Stomach (tissue), 9 donors: Measurements from ENCODE around the gene SUN1. TPM values are rescaled to one million over a fixed set of nuclear protein-coding genes. Genes with fewer than 3 reads are reported as not detected.

Experiments
- DNase-seq, 2 donors: peaks; one replicate each; pipeline versions ENCODE4 v3.0.0 to v3.0.0-alpha.2; 2013 to 2019
- H3K27ac ChIP-seq, 5 donors: fragments of 200-600 bp in 4 of 5; sonication (generic) in 4 of 5; one replicate each; pipeline ENCODE4 v1.5.1; 2013 to 2019; ENCODE audit warnings: mild to moderate bottlenecking in 1 of 5, moderate library complexity in 1 of 5
- H3K27me3 ChIP-seq, 3 donors: fragments of 200-600 bp; sonication (generic); one replicate each; pipeline ENCODE4 v1.5.1; 2017 to 2019; ENCODE audit warnings: mixed run types in 1 of 3
- H3K36me3 ChIP-seq, 4 donors: fragments of 200-600 bp; sonication (generic); 1 replicate in 3 of 4; 2 replicates in 1 of 4; pipeline ENCODE4 v1.5.1; 2016 to 2019
- H3K4me1 ChIP-seq, 4 donors: fragments of 200-600 bp; sonication (generic); one replicate each; pipeline ENCODE4 v1.5.1; 2016 to 2019
- H3K4me3 ChIP-seq, 4 donors: fragments of 200-600 bp; sonication (generic) in 3 of 4; one replicate each; pipeline ENCODE4 v1.5.1; 2016 to 2019; ENCODE audit warnings: mild to moderate bottlenecking in 1 of 4
- H3K9me3 ChIP-seq, 4 donors: fragments of 200-600 bp; sonication (generic); one replicate each; pipeline ENCODE4 v1.5.1; 2016 to 2019
- CTCF ChIP-seq, 7 experiments: fragments of 450-650 bp in 4 of 7; fragments of 200-600 bp in 3 of 7; sonication (generic) in 3 of 7; IDR thresholded peaks; one replicate each; pipeline ENCODE4 v1.5.1; 2016 to 2019; ENCODE audit warnings: antibody characterized with exemption in 7 of 7, control low read depth in 2 of 7, mild to moderate bottlenecking in 1 of 7
- EP300 ChIP-seq: sonication (generic); formaldehyde crosslinking; IDR thresholded peaks from one replicate; pipeline ENCODE4 v1.6.1; 2017; ENCODE audit warnings: antibody characterized with exemption
- POLR2A ChIP-seq, 4 donors: fragments of 450-650 bp; IDR thresholded peaks; one replicate each; pipeline ENCODE4 v1.6.1; 2016; ENCODE audit warnings: antibody characterized with exemption in 4 of 4, control low read depth in 2 of 4, mild to moderate bottlenecking in 1 of 4, moderate library complexity in 1 of 4
- POLR2AphosphoS5 ChIP-seq, 3 donors: sonication (generic); formaldehyde crosslinking; IDR thresholded peaks; one replicate each; pipeline ENCODE4 v1.6.1; 2016; ENCODE audit warnings: antibody characterized with exemption in 3 of 3
- WGBS, 5 donors: extraction: QIAGEN DNeasy Blood & Tissue Kit in 3 of 5; methylation state at CpG; one replicate each; pipeline versions ENCODE4 v1.1.5 to v1.1.7; 2013 to 2018; 5-methylcytosine and 5-hydroxymethylcytosine counted together
- intact Hi-C: fragments of 100-400 bp; cut with DNase I; formaldehyde crosslinking; loops from one replicate; pipeline ENCODE4 v1.15.1; 2023; ENCODE audit warnings: low total_unique reads
- polyA plus RNA-seq, 3 donors: library from polyadenylated mRNA; stranded (reverse); fragments of 200-250 nt; gene quantifications; one replicate each; pipeline ENCODE4 v1.2.3, GENCODE V29; 2013
- total RNA-seq, 5 donors: library from RNA; depleted of rRNA; stranded (reverse); fragments of >200 nt; gene quantifications; one replicate each; pipeline versions ENCODE4 v1.1.0 to v1.2.3, GENCODE V29; 2014 to 2016
- donor health status: healthy with polysubstance abuse.
- donor health status: Bipolar disorder and iron deficiency.
- donor health status: healthy.

SUN1 gene
- total and polyA plus RNA-seq, 8 donors: 15.9 to 242 (median 117) TPM

DNA sequence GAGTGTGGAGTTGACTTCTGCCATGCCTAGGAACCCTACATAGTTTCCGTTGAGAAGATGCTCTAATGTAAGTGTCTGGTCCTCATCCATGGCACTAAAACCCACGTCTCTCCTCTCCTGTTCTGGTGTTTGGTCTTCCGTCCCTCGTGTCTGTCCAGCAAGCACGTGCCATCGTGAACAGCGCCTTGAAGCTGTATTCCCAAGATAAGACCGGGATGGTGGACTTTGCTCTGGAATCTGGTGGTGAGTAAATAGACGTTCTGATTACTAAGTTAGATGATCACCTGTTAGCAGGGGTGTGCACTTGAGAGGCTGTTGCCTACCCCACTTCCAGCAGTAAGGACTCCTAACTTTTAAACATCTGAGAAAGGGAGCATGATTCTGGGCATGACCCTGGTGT, 28.9 kb downstream of the SUN1 start:
- peaks cover 74 to 99% (median 98%) of the 10 kb centered on the region in 4 donors for H3K36me3 ChIP-seq
- TF ChIP-seq EP300 (no peak), CTCF (IDR thresholded peaks at IDR 0.05) (no peak), POLR2A (IDR thresholded peaks at IDR 0.05) (no peak), POLR2AphosphoS5 (IDR thresholded peaks at IDR 0.05) (peak; percentile 30 to 88 (median 46))
- H3K4me3 ChIP-seq: no peak overlapping the region
- H3K4me1 ChIP-seq: peaks cover 9 to 37% (median 10%) of the 10 kb centered on the region in 4 donors
- H3K27me3 ChIP-seq: no peaks in the 10 kb centered on the region
- H3K9me3 ChIP-seq: no peaks in the 10 kb centered on the region
- intact Hi-C loops: no loop called here
- DNase-seq: peak; percentile 73 to 82
- H3K27ac ChIP-seq: peak overlapping the region; percentile 15 to 67 (median 52)
- WGBS, 5 donors: 39 to 71% (median 40%) methylated on average over 9 of the region's 9 CpGs

DNA sequence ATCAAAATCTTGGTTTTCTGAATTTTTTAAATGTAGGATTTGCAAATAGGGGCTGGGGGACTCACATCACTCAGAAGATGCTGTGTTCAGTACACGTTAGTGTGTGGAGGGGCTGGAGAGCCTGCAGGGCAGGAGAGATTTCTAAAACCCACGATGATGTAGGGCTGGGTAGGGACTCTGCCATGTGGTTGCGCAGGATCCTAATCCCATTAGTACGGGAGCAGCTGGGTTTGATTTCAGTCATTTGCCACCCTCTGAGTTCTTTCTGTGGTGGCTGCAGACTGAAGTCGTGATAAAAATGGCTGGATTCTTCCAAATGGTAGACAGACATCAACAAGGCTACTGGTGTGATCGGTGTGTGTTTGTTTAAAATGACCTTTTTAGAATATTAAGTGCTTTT, 29.9 kb downstream of the SUN1 start:
- Histone ChIP-seq H3K36me3 (peaks cover 68 to 99% (median 93%) of the 10 kb centered on the region in 4 donors), H3K4me1 (peaks cover 15 to 46% (median 18%) of the 10 kb centered on the region in 4 donors), H3K4me3 (no peak overlapping the region), H3K27me3 (no peaks in the 10 kb centered on the region), H3K27ac (peak overlapping the region in 4 of 5 donors; percentile 21 to 67 (median 59)), H3K9me3 (no peaks in the 10 kb centered on the region)
- no peak for TF ChIP-seq CTCF (IDR thresholded peaks at IDR 0.05)
- no peak for TF ChIP-seq POLR2AphosphoS5 (IDR thresholded peaks at IDR 0.05)
- no peak for TF ChIP-seq EP300
- TF ChIP-seq POLR2A (IDR thresholded peaks at IDR 0.05): no peak
- DNase-seq: no peak
- WGBS, 5 donors: 90 to 97% (median 92%) methylated on average over 6 of the region's 6 CpGs
- intact Hi-C loops: no loop called here

DNA sequence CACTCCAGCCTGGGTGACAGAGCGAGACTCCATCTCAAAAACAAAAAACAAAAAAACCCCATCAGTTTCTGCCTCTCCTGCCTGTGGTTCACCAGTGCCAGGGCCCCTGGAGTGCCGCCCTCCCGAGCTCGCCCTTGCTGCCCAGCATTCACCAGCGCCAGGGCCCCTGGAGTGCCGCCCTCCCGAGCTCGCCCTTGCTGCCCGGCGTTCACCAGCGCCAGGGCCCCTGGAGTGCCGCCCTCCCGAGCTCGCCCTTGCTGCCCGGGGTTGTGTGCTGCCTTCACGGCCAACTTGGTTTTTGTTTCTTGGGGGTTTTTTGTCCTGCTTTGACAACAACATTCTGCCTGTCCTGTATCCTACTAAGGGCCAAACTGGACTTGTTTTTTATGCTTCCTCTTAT, 30.8 kb downstream of the SUN1 start:
- intact Hi-C loops: no loop called here
- Histone ChIP-seq H3K27me3 (no peaks in the 10 kb centered on the region), H3K4me3 (no peak overlapping the region), H3K27ac (no peak overlapping the region), H3K36me3 (peaks cover 63 to 97% (median 92%) of the 10 kb centered on the region in 4 donors), H3K4me1 (peaks cover 25 to 56% (median 27%) of the 10 kb centered on the region in 4 donors), H3K9me3 (no peaks in the 10 kb centered on the region)
- 90 to 98% (median 93%) methylated on average over 16 of the region's 16 CpGs for WGBS, 5 donors
- TF ChIP-seq EP300: no peak
- no peak for TF ChIP-seq POLR2AphosphoS5 (IDR thresholded peaks at IDR 0.05)
- no peak for TF ChIP-seq CTCF (IDR thresholded peaks at IDR 0.05)
- no peak for TF ChIP-seq POLR2A (IDR thresholded peaks at IDR 0.05)
- no peak for DNase-seq

GRCh38 chr7:865921-866320, 33.6 kb downstream of the SUN1 start:
- H3K27ac ChIP-seq: peak overlapping the region; percentile 43 to 94 (median 87)
- WGBS, 5 donors: 94 to 97% (median 96%) methylated on average over 24 to 25 of the region's 25 CpGs

More at GRCh38 chr7:865921-866320, 33.6 kb downstream of the SUN1 start:
- DNase-seq: no peak
- peaks cover 36 to 55% (median 38%) of the 10 kb centered on the region in 4 donors for H3K4me1 ChIP-seq
- H3K4me3 ChIP-seq: no peak overlapping the region
- no peaks in the 10 kb centered on the region for H3K9me3 ChIP-seq
- TF ChIP-seq EP300 (no peak), POLR2A (IDR thresholded peaks at IDR 0.05) (no peak), POLR2AphosphoS5 (IDR thresholded peaks at IDR 0.05) (no peak), CTCF (IDR thresholded peaks at IDR 0.05) (no peak)
- H3K27me3 ChIP-seq: no peaks in the 10 kb centered on the region
- H3K36me3 ChIP-seq: peaks cover 59 to 91% (median 86%) of the 10 kb centered on the region in 4 donors
- intact Hi-C loops: no loop called here
